Measurements from ENCODE around the gene ALG6.

The ALG6 gene

GRCh38 chr1:63367215-63368103 lies at the start of gene ALG6:
ALG6 (plus strand) TSS chr1:63367627; CDS start chr1:63370978, 3,351 bp downstream.
- peak; percentile 84 to 91 (median 85) for DNase-seq (ENCODE audit: low read depth in 2 of 3, low spot score in 1 of 3)

GRCh38 chr1:63317817-63318152 lies 49.6 kb upstream of the ALG6 start:
- DNase-seq (ENCODE audit: low read depth in 2 of 3, low spot score in 1 of 3) = no peak

- DNase-seq (ENCODE audit: low read depth in 2 of 3, low spot score in 1 of 3) = no peak
These were observed 49.0 kb upstream of the ALG6 start for GRCh38 chr1:63318201-63318979.

- DNase-seq (ENCODE audit: low read depth in 2 of 3, low spot score in 1 of 3) = no peak
These were observed 48.1 kb upstream of the ALG6 start for GRCh38 chr1:63319046-63320021.

- no peak for DNase-seq (ENCODE audit: low read depth in 2 of 3, low spot score in 1 of 3)
These were observed 47.3 kb upstream of the ALG6 start for GRCh38 chr1:63320022-63320721.

GRCh38 chr1:63321066-63321784 lies 46.2 kb upstream of the ALG6 start:
- no peak for DNase-seq (ENCODE audit: low read depth in 2 of 3, low spot score in 1 of 3)

GRCh38 chr1:63321785-63322113 lies 45.7 kb upstream of the ALG6 start:
- DNase-seq (ENCODE audit: low read depth in 2 of 3, low spot score in 1 of 3) = no peak

GRCh38 chr1:63322114-63322943 lies 45.1 kb upstream of the ALG6 start, which contains the start of gene FOXD3:
FOXD3 (plus strand) TSS chr1:63322567; CDS start chr1:63323059, 492 bp downstream.
- DNase-seq (ENCODE audit: low read depth in 2 of 3, low spot score in 1 of 3) = peak in 1 of 3 donors; percentile 42

- no peak for DNase-seq (ENCODE audit: low read depth in 2 of 3, low spot score in 1 of 3)
These were observed 44.2 kb upstream of the ALG6 start for GRCh38 chr1:63322944-63323864.

GRCh38 chr1:63323865-63324778 lies 43.3 kb upstream of the ALG6 start:
- no peak for DNase-seq (ENCODE audit: low read depth in 2 of 3, low spot score in 1 of 3)

- no peak for DNase-seq (ENCODE audit: low read depth in 2 of 3, low spot score in 1 of 3)
These were observed 42.7 kb upstream of the ALG6 start for GRCh38 chr1:63324779-63325119.

GRCh38 chr1:63325279-63325985 lies 42.0 kb upstream of the ALG6 start:
- DNase-seq (ENCODE audit: low read depth in 2 of 3, low spot score in 1 of 3) = no peak

GRCh38 chr1:63326106-63326472 lies 41.3 kb upstream of the ALG6 start:
- no peak for DNase-seq (ENCODE audit: low read depth in 2 of 3, low spot score in 1 of 3)

GRCh38 chr1:63326473-63327380 lies 40.7 kb upstream of the ALG6 start:
- DNase-seq (ENCODE audit: low read depth in 2 of 3, low spot score in 1 of 3) = no peak

GRCh38 chr1:63327417-63328054 lies 39.9 kb upstream of the ALG6 start:
- peak; percentile 42 to 59 (median 47) for DNase-seq (ENCODE audit: low read depth in 2 of 3, low spot score in 1 of 3)
